ENCODE results near the gene CCNY.

CCNY gene

GRCh38 chr10:35542303-35542702 lies 206.0 kb downstream of the CCNY start:
- H3K36me3 ChIP-seq: no peaks in the 10 kb centered on the region; the same call in 1 of the 2 replicates
- DNase-seq: no peak
- TF ChIP-seq CTCF (IDR thresholded peaks at IDR 0.05; ENCODE audit: low read depth, low read length): no peak
- no peak overlapping the region for H3K4me3 ChIP-seq (ENCODE audit: low read depth, low read length)
- H3K27me3 ChIP-seq (ENCODE audit: insufficient read depth, low read depth, severe bottlenecking): no peaks in the 10 kb centered on the region
- H3K27ac ChIP-seq: no peak overlapping the region
- H3K9me3 ChIP-seq (ENCODE audit: severe bottlenecking): no peaks in the 10 kb centered on the region

GRCh38 chr10:35545079-35545657 lies 208.9 kb downstream of the CCNY start:
- no peak for DNase-seq
- TF ChIP-seq CTCF (IDR thresholded peaks at IDR 0.05; ENCODE audit: low read depth, low read length): no peak
- H3K9me3 ChIP-seq (ENCODE audit: severe bottlenecking): no peaks in the 10 kb centered on the region
- no peak overlapping the region for H3K27ac ChIP-seq
- no peaks in the 10 kb centered on the region for H3K27me3 ChIP-seq (ENCODE audit: insufficient read depth, low read depth, severe bottlenecking)
- 0 out of 2 replicates have a peak, but pooled peaks cover 2% of the 10 kb centered on the region for H3K36me3 ChIP-seq
- no peak overlapping the region for H3K4me3 ChIP-seq (ENCODE audit: low read depth, low read length)

- no peaks in the 10 kb centered on the region for H3K27me3 ChIP-seq (ENCODE audit: insufficient read depth, low read depth, severe bottlenecking)
- DNase-seq: no peak
- 0 out of 2 replicates have a peak, but pooled peaks cover 2% of the 10 kb centered on the region for H3K36me3 ChIP-seq
- TF ChIP-seq CTCF (IDR thresholded peaks at IDR 0.05; ENCODE audit: low read depth, low read length): no peak
- H3K27ac ChIP-seq: no peak overlapping the region
- no peak overlapping the region for H3K4me3 ChIP-seq (ENCODE audit: low read depth, low read length)
- H3K9me3 ChIP-seq (ENCODE audit: severe bottlenecking): no peaks in the 10 kb centered on the region
These were observed 209.7 kb downstream of the CCNY start for GRCh38 chr10:35545878-35546590.

- H3K36me3 ChIP-seq: 0 out of 2 replicates have a peak, but pooled peaks cover 2% of the 10 kb centered on the region
- H3K27me3 ChIP-seq (ENCODE audit: insufficient read depth, low read depth, severe bottlenecking): no peaks in the 10 kb centered on the region
- no peak overlapping the region for H3K4me3 ChIP-seq (ENCODE audit: low read depth, low read length)
- no peak for DNase-seq
- H3K9me3 ChIP-seq (ENCODE audit: severe bottlenecking): no peaks in the 10 kb centered on the region
- peak; percentile 20; the same call in 1 of the 2 replicates for TF ChIP-seq CTCF (IDR thresholded peaks at IDR 0.05; ENCODE audit: low read depth, low read length)
- H3K27ac ChIP-seq: no peak overlapping the region
These were observed 210.5 kb downstream of the CCNY start for GRCh38 chr10:35546824-35547225.

GRCh38 chr10:35552650-35553342 lies 216.5 kb downstream of the CCNY start:
- no peaks in the 10 kb centered on the region for H3K36me3 ChIP-seq
- DNase-seq: no peak
- no peaks in the 10 kb centered on the region for H3K27me3 ChIP-seq (ENCODE audit: insufficient read depth, low read depth, severe bottlenecking)
- H3K9me3 ChIP-seq (ENCODE audit: severe bottlenecking): no peaks in the 10 kb centered on the region
- H3K27ac ChIP-seq: no peak overlapping the region
- TF ChIP-seq CTCF (IDR thresholded peaks at IDR 0.05; ENCODE audit: low read depth, low read length): no peak
- H3K4me3 ChIP-seq (ENCODE audit: low read depth, low read length): no peak overlapping the region
